HG03565 (cell line): ENCODE results near the gene PPP1R12C.

Experiments used
- ATAC-seq: cut with Tn5 transposase; IDR thresholded peaks from one replicate; pipeline ENCODE4 v1.9.1; 2021; ENCODE audit warnings: mild to moderate bottlenecking, moderate library complexity; ENCODE audit not compliant: unreplicated experiment

The PPP1R12C gene

GRCh38 chr19:55091126-55091910 is 26.1 kb downstream of the PPP1R12C start:
- no peak for ATAC-seq

- no peak for ATAC-seq
These were observed 26.9 kb downstream of the PPP1R12C start for GRCh38 chr19:55090564-55090963.

DNA sequence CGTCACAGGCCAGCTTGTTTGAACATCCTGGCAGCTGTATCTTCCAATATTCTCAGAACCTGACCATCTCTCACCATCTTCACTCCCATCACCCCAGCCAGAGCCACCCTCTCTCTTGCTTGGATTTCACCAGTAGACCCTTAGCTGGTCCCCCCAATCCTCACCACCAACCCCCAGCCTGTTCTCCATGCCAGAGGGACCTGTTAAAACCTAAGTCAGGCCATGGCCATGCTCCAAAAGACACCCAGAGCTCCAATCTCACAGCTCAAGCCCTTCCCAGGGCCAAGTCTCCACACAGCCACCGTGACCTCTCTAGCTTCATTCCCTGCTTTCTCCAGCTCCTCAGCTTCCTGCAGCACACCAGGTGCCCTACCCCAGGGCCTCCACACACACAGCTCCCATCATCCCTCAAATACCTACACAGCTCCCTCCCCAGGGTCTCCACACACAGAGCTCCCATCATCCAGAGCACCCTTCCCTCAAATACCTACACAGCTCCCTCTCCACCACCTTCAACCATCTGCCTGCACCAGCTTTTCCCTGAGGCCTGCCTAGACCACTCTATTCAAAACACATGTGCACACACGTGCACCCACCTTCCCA is 28.0 kb downstream of the PPP1R12C start:
- ATAC-seq: no peak

- ATAC-seq: no peak
These were observed 28.7 kb downstream of the PPP1R12C start for GRCh38 chr19:55088543-55089341.

DNA sequence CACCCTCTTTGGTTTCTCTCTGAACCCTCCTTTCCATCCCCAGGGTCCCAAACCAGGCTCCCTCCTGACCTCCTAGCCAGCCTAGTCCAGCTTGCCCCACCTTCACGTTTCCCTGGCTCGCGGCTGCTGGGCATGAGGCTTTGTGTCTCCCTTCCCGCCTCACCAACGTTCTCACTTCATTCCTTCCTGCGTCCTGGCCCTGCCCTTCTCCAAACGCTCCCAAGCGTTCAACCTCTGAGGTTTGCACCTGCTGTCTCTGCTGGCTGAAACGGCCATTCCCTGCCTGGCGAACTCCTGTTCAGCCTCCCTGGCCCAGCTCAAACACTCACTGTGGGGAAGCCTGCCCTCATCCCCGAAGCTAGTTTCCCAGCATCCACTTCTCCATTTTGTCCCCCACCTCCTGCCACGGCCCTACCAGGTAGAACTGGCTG is 29.4 kb downstream of the PPP1R12C start:
- ATAC-seq: no peak

DNA sequence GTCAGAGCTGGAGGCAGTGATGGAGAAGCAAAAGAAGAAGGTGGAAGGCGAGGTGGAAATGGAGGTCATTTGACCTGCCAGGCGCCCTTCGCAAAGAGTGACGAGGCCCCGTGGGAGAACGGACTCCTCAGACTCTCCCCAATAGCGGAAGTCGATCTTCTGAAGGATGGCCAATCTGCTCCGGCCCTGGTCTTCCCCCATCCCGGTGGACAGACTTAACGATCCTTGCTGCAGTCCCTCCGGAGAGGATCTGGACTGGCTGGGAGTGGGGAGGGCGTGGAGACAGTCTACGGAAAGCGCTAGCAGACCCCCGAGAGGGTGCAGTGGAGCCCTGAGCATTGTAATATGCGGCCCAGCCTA is 29.9 kb downstream of the PPP1R12C start:
- ATAC-seq: no peak

GRCh38 chr19:55086730-55087541 is 30.5 kb downstream of the PPP1R12C start:
- ATAC-seq: no peak

DNA sequence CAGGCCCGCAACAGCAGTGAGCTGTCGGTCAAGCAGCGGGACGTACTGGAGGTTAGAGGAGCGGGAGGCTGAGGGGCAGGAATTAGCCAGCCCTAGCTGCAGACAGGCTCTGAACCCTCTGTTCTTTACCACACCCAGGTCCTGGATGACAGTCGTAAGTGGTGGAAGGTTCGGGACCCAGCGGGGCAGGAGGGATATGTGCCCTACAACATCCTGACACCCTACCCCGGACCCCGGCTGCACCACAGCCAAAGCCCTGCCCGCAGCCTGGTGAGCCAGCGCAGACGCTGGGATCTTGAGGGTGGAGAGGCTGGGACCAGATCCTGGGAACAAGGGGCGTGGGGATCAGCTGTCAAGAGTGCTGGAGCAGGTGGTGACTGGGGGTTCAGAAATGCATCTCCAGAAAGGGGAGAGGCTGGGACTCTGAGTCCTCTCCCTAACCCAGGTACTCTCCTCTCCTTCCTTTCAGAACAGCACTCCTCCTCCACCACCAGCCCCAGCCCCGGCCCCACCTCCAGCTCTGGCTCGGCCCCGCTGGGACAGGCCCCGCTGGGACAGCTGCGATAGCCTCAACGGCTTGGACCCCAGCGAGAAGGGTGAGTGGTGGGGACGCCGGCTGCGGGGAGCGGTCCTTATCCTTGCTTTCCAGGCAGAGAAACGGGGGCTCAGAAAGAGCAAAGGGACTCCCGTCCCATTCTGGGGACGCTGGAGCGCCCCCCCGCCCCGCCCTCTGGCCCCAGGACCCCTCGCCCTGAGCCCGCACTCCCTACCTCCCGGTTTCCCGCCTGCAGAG is 31.3 kb downstream of the PPP1R12C start:
- ATAC-seq: no peak

DNA sequence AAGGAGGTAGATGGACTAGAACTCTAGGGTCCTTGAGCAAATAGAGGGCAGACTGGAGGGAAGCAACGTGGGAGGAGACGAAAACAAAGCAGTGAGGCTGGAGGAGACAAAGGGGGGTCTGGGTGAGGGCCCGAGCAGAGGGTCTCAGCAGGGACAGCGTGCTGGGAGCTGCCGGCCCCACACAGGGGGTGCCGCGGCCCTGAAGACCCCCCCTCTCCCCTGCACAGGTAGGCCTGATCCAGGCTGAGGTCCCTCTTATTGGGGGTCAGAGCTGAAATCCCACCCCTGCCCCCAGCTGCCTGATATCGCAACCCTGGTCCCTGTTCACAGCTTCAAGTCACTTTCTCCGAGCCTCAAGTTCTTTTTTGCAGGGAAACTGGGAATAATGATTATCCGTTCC is 33.0 kb downstream of the PPP1R12C start:
- ATAC-seq: no peak

DNA sequence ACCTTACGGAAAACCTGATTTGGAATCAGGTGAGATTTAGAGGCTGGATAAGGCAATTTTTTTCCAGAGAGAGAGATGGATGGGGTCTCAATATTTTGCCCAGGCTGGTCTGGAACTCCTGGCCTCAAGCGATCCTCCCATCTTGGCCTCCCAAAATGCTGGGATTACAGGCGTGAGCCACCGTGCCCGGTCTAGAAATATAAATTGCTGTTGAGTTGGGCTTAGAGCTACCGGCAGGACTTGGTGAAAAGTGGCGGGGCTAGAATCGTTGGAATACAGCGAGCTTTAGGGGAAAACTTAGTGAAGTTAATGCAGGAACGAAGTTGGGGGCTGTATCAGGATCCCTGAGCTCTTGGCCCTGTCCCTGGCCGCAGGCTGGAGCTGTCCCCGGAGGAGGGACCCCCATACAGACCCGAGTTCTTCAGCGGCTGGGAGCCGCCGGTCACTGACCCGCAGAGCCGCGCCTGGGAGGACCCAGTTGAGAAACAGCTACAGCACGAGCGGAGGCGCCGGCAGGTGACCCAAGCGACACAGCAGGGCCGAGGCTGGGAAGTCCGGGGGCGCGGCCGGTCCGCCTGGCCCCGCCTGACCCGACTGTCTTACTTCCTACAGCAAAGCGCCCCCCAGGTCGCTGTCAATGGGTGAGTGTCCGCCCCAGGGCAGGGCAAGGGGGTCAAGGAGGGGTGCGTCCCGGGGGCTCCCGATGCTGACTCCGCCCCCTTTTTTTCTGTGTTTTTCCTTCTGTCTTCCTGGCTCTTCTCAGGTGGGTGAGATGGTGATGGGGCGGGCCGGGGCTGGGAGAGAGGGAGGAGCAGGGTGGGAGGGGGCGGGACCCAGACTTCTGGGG is 34.2 kb downstream of the PPP1R12C start:
- no peak for ATAC-seq

GRCh38 chr19:55082020-55082851 is 35.2 kb downstream of the PPP1R12C start:
- no peak for ATAC-seq

GRCh38 chr19:55081770-55082019 is 35.7 kb downstream of the PPP1R12C start:
- ATAC-seq: no peak

- no peak for ATAC-seq
These were observed 36.3 kb downstream of the PPP1R12C start for GRCh38 chr19:55080968-55081769.

- no peak for ATAC-seq
These were observed 37.1 kb downstream of the PPP1R12C start for GRCh38 chr19:55080121-55080967.

DNA sequence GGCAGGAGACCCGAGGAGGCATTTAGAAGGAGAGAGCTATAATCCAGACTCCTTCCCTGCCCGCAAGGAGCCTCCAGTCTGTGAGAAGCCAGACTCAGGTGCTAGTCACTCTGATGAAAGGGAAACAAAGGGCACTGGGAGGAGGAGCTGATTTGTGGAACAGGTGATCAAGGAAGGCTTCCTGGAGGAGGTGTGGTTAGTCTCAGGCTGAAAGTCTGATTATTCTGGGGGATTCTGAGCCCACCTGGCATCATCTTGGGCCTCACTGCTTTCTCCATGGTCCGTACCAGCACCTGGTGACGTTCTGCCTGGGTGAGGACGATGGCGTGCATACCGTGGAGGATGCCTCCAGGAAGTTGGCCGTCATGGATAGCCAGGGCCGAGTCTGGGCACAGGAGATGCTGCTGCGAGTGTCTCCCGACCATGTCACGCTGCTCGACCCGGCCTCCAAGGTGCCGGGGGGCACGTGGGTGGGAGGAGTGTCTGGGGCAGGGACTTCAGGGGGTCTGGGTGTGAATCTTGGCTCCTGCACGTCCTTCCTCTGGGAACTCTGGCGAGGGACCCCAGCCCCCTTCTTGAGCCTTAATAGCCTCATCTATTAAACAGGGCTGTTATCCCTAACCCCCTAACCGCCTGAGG is 37.9 kb downstream of the PPP1R12C start:
- no peak for ATAC-seq

GRCh38 chr19:55078996-55079395 is 38.4 kb downstream of the PPP1R12C start:
- no peak for ATAC-seq

DNA sequence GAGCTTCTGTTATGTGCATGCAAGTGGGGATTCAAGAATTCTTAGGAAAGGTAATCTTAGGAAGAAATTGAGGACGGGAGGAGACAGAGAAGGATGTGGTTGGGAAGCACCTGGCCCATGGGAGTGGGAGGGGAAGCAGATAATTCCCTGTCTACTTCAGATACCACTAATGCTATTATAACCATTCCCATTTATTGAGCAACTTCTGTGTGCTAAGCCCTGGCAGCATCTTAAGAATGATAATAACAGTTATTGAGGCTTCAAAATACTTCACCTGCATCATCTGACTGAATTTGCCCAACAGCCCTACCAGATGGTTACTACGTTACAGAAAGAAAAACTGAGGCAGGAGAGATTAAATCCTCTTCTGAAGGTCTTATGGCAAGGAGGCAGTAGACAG is 40.3 kb downstream of the PPP1R12C start:
- no peak for ATAC-seq
